GM19240 (cell line): Measurements from ENCODE around the gene BEAN1.

Experiments used
- DNase-seq: peaks from one replicate; pipeline ENCODE4 v3.0.0; 2011; ENCODE audit warnings: low spot score; ENCODE audit not compliant: insufficient read length

Gene BEAN1

DNA sequence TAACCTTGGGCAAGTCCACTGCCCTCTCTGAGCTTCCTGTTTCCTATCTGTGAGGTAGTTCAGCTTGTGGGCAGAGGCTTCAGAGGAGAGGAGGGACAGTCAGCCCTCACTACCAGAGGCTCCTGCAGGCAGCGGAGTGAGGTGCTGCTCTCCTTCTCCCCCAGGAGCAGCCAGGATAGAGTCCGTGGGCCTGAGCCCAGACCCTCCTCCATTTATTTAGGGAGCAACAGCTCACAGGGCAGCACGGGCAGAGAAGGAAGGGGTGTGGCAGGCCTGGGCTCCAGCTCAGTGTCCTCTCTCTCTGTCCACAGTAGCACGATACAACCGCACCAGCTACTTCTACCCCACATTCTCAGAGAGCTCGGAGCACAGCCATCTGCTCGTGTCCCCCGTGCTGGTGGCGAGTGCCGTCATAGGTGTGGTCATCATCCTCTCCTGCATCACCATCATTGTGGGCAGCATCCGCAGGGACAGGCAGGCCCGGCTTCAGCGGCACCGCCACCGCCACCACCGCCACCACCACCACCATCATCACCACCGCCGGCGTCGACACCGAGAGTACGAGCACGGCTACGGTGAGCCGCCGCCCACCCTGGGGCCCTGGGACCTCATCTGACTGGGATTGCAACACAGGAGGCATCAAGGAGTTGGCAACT lies 42.3 kb downstream of the BEAN1 start:
- DNase-seq = no peak

DNA sequence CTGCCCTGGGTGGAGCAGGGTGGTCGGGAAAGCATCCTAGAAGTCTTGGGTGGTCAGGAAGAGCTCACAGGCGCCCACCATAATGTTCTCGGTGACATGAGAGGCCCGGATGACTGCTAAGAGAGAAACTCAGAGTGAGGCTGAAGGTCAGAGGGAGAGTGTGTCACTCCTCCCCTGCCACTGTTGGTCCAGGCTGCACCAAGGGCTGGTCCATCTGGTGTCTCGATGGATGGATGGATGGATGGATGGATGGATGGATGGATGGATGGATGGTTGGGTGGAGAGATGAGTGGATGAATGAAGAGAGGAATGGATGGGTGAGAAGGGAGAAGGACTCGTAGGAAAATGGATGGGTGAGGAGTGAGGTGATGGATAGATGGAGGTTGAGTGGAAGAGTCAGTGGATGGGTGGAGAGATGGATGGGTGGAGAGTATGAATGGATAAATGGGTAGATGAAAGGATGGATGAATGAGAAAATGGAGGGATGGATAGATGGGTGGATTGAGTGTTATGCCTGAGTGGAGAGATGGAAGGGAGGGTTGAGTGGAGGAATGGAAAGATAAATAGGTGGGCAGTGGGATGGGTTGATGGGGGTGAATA lies 43.0 kb downstream of the BEAN1 start:
- DNase-seq = no peak

DNA sequence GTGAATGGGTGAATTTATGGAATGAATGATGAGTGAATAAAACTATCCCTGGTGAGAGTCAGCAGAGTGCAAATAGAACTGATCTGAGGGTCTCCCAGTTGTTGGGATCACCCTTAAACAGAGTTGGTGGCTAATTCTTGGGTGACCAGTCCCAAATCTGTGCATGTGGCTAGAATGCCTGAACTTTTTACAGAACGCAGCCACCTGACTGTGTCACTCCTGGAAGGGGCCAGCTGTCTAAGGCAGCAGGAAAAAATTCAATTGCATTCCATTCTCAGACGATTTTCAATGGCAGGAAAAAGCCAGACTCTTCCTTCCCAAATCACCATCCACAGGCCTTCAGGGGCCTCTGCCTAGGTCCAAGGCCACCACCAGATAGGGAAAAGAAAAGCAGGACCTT lies 43.5 kb downstream of the BEAN1 start:
- DNase-seq = no peak

- no peak for DNase-seq
These were observed 44.2 kb downstream of the BEAN1 start for GRCh38 chr16:66471264-66471663.

DNA sequence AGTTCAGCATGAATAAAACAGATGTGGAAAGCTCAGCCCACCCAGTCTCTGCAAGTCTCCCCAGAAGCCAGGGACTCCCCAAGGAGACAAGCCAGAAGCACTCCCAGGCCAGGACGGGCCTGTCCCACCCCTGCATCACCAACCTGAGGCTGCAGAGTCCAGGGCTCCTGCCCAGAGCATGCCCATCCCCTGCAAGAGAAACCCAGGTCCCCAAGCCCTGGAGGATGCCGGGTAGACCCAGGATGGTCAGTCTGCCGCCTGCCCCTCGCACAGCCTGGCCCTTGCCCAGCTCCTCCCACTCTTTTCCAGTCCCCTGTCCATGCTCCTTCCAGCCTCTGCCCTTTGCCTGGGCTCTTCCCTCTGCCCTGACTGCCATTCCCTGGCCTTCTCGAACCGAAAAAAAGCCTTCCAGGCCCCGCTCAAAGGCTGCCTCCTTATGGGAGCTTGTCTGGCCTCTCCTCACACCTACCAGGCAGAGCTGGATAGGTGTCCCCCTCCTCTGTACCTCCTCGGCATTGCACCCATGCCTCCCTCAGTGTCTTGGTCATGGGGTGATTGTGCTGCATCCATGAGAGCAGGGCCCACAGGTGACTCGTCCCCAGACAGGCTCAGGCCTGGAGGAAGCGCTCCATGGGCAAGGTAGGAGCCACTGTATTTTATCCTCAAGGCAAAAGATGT lies 44.8 kb downstream of the BEAN1 start:
- no peak for DNase-seq

- DNase-seq = no peak
These were observed 46.0 kb downstream of the BEAN1 start for GRCh38 chr16:66473051-66473571.

- DNase-seq = no peak
These were observed 46.8 kb downstream of the BEAN1 start for GRCh38 chr16:66473654-66474519.

DNA sequence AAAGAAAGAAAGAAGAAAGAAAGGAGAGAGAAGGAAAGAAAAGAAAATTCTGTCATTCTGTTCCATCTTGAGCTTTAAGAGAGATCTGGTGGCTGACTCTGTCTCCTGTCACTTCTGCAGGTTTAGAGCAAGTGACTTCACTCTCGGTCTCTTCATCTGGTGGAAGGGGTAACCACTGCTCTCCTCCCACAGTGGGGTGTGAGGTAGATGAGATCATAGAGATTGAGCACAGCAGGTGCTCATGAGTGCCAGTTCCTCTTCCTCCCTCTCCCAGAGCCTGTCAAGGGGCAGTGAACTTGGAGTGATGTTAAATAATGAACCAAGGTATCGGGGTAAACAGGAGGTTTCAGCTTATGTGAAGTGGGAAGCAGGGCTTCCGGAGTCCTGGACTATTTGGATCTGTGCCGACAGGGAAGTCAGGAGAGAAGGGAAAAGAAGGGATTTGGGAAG lies 47.7 kb downstream of the BEAN1 start:
- peak; percentile 60 for DNase-seq

DNA sequence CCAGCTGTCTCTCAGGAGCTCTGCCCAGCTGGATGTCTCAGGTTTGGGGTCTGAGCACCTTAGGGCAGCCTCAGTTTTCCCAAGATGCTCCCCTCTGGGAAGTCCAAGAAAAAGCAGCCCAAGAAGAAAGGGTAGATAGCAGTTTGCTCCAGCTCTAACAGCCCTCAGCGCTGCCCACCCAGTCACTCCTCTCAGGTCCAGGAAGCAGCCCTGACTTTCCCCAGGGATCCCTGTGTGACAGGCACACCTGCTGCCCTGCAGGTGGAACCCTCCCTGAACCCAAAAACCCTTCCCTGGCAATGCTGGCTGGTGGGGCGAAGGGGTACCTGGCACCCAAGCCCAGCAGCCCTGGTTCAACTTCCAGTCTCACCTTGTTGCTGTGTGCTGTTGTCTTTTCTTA lies 48.1 kb downstream of the BEAN1 start:
- DNase-seq = no peak

GRCh38 chr16:66476328-66477027 lies 49.4 kb downstream of the BEAN1 start:
- peak; percentile 25 for DNase-seq

DNA sequence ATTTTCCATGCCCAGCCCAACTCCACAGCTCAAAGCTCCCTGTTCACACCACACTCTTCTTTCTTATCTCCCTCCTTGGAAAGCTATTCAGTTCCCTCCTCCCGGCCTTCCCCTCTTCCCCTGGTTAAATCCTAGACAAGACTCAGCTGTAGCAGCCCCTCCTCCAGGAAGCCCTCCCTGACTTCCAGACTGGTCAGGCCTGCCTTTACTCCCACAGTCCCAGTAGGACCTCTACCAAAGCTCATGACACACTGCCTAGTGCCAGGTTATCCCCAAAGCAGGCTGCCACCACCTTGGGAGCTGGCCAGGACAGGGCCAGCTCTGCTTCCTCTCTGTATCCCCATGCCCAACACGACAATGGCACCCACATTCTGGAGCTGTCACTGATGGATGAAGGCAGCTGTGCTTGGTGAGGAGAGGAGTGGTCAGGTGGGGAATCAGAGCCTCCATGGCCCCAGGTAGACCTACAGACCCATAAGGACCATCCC lies 50.0 kb downstream of the BEAN1 start:
- DNase-seq = no peak

DNA sequence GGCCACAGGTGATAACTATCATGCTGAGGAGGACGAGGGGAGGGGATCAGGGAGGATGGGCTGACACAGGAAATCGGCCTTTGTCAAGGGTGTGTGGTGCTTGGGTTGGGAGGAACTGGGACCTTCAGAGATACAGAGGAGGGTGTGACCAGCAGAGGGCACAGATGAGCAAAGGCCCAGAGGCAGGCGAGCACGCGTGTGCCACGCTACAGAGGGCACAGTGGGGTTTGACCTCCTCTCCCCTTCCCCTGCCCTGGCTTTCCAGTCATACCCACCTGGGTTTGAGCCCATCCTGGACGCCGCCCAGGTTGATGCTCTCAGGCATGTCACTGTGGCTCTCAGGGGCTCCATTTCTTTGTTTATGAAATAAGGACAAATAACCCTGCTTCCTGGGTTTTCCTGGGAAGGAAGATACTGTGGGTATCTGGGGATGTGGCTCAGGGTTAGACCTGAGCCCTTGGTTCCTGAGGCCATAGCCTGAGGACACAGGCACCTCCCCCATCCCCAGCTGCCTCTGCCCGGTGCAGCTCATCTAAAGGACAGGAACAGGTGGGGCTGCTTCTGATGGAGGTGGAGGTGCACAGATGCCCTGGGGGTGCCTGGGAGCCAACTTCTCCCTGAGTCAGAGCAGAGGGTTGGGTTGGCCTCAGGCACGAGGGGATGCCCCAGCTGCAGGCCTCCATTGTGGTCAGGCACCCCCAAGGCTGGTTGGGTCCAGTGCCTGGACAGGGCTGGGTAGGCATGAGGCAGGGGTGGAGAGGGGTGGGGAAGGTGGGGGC lies 51.8 kb downstream of the BEAN1 start:
- peak; percentile 41 for DNase-seq

- no peak for DNase-seq
These were observed 52.7 kb downstream of the BEAN1 start for GRCh38 chr16:66479661-66480264.

DNA sequence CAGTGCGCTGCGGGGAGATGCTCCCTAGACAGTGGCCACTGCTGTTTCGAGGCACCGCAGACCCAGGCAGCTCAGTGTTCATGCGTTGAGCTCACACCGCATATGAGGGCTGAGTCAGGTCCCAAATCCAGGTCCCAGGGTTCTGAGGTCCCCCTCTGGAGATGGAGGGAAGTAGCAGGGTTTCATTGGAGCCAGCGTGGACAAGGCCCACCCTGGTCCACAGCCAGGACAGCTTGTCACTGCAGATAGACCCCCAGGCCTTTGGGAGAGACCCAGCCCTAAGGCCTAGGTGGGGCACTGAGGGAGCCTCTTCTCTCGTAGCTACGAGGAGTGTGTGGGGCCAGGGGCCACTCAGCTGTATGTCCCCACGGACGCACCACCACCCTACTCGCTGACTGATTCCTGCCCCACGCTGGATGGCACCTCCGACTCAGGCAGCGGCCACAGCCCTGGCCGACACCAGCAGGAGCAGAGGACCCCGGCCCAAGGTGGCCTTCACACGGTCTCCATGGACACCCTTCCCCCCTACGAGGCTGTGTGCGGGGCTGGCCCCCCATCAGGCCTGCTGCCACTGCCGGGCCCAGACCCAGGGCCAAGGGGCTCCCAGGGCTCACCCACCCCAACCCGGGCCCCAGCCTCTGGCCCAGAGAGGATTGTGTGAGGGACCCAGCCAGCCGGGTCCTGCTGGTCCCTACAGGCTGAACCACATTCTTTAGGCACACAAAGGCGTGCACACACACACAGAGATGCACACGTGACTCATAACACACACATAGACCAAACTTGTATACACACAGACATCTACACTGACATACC lies 53.4 kb downstream of the BEAN1 start:
- DNase-seq = no peak

- no peak for DNase-seq
These were observed 54.2 kb downstream of the BEAN1 start for GRCh38 chr16:66481081-66481942.

DNA sequence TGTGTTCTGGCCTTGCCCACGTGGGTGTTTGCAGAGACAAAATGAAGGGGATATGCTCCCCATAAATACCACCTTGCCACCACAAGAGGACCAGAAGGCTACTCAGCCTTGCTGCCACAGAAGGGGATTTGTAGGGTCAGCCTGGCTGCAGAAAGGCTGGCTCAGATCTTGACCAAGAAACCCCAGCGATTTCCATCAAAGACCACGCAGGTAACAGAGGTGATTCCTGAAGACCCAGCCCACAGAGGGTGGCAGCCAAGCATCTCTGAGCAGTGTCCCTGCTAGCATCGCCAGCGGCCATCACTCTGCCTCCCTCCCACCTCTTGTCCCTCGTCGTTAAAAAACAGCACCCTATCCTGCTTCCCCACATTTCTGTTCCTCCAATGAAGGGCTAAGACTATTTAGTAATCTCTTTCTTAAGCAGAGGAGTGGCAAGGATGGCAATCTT lies 54.9 kb downstream of the BEAN1 start:
- no peak for DNase-seq

DNA sequence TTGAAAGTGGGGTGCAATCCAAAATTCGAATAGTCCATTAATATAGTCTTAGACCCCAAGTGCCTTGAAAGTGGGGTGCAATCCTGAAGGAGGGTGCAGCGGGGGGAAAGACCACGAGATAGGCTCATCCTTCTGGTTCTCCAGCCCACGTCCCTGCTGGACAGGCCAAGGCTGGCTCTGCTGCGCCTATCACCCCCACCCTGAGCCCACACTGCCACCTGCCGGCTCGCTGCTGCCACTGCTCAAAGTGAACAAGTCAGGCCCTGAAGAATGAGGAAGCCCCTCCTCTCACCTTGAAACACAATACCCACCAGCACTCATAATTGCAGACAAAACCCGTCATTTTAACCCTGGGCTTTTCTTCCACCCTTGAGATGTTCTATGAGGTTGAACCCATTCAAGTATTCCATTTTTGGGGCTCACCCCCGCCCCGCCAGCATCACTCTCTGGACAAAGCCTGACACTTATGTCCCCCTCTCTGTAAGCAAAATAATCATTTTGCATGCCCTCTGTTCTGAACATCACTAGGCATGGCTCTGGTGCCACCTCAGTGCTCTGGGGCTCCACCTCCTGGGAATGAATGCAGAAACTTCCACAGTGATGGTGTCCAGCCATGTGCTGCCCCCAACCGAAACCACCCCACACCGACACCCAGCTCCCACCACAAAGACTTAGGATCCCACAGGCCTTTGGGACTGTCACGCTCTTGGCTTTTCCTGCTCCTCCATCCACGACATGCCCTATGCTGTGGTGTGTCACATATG lies 56.8 kb downstream of the BEAN1 start:
- DNase-seq = peak; percentile 69
